OCI-LY7 (cell line): ENCODE results near the gene CLN3. TPM values are rescaled to one million over a fixed set of nuclear protein-coding genes. Genes with fewer than 3 reads are reported as not detected.

Experiments
- BruUV-seq: library from RNA; stranded (reverse); fragments of 400-500 nt; replicated peaks from 2 replicates; lab custom pipeline; 2021; lab: Mats Ljungman, UMichigan
- CTCF ChIA-PET: fragments of 300-600 bp; sonication (Branson Sonifier 250); formaldehyde crosslinking; loops from one replicate; lab custom pipeline; 2022; ENCODE audit warnings: antibody characterized with exemption; ENCODE audit not compliant: unreplicated experiment; lab: Charles Lee
- POLR2A ChIA-PET: fragments of 300-600 bp; sonication (Branson Sonifier 250); formaldehyde crosslinking; loops from one replicate; lab custom pipeline; 2022; ENCODE audit warnings: antibody characterized with exemption; lab: Charles Lee
- DNase-seq: peaks from one replicate; pipeline ENCODE4 v3.0.0-alpha.2; 2015; ENCODE audit warnings: low spot score
- H2AFZ ChIP-seq: fragments of 200-600 bp; sonication (generic), shearing (Covaris generic); 2 replicates; pipeline ENCODE4 v1.6.1; 2014; ENCODE audit warnings: mild to moderate bottlenecking, antibody characterized with exemption, low read length, moderate library complexity
- H3K27ac ChIP-seq: fragments of 200-600 bp; sonication (generic); 2 replicates; pipeline ENCODE4 v1.5.1; 2014; ENCODE audit warnings: mixed run types, low read depth, mild to moderate bottlenecking, moderate library complexity, low read length, inconsistent platforms; ENCODE audit not compliant: poor library complexity, severe bottlenecking
- H3K36me3 ChIP-seq: fragments of 200-600 bp; sonication (generic); 2 replicates; pipeline ENCODE4 v1.6.1; 2014; ENCODE audit warnings: mild to moderate bottlenecking, antibody characterized with exemption, low read length, moderate library complexity, mixed read lengths; ENCODE audit not compliant: insufficient read depth
- H3K4me1 ChIP-seq: fragments of 200-600 bp; sonication (generic); 2 replicates; pipeline ENCODE4 v1.5.1; 2014; ENCODE audit warnings: mild to moderate bottlenecking, low read length; ENCODE audit not compliant: insufficient read depth, poor library complexity, severe bottlenecking
- H3K4me2 ChIP-seq: fragments of 200-600 bp; sonication (generic); 2 replicates; pipeline ENCODE4 v1.6.1; 2014; ENCODE audit warnings: mild to moderate bottlenecking, low read length
- H3K4me3 ChIP-seq: fragments of 200-600 bp; sonication (generic); 2 replicates; pipeline ENCODE4 v1.5.1; 2014; ENCODE audit warnings: mild to moderate bottlenecking, low read depth, low read length; ENCODE audit not compliant: poor library complexity, severe bottlenecking
- H3K79me2 ChIP-seq: fragments of 200-600 bp; sonication (generic); 2 replicates; pipeline ENCODE4 v1.6.1; 2016; ENCODE audit warnings: low read depth, mild to moderate bottlenecking, low read length, moderate library complexity, mixed read lengths; ENCODE audit not compliant: insufficient read depth
- H3K9me2 ChIP-seq: fragments of 200-600 bp; sonication (generic); 2 replicates; pipeline ENCODE4 v1.6.1; 2016; ENCODE audit warnings: mild to moderate bottlenecking, low read length, mixed read lengths; ENCODE audit not compliant: insufficient read depth
- H3K9me3 ChIP-seq: fragments of 200-600 bp; sonication (generic); 2 replicates; pipeline ENCODE4 v1.6.1; 2014; ENCODE audit warnings: mild to moderate bottlenecking, mixed run types, low read length, mixed read lengths
- H4K20me1 ChIP-seq: fragments of 200-600 bp; sonication (generic); 2 replicates; pipeline ENCODE4 v1.6.1; 2014; ENCODE audit warnings: mild to moderate bottlenecking, antibody characterized with exemption, low read length, moderate library complexity, mixed read lengths; ENCODE audit not compliant: insufficient read depth
- EZH2phosphoT487 ChIP-seq: fragments of 200-600 bp; sonication (generic); IDR thresholded peaks from 2 replicates; pipeline ENCODE4 v1.6.1; 2018; ENCODE audit warnings: low read depth, borderline replicate concordance, mild to moderate bottlenecking, mixed run types, antibody characterized with exemption, low read length, moderate library complexity, mixed read lengths
- intact Hi-C: fragments of 100-400 bp; cut with micrococcal nuclease; formaldehyde crosslinking; loops from one replicate; pipeline ENCODE4 v1.10.0; 2022; ENCODE audit not compliant: unreplicated experiment
- total RNA-seq, 2 experiments: library from RNA; depleted of rRNA in 1 of 2; stranded (reverse); fragments of >200 nt in 1 of 2; shearing (Covaris generic) in 1 of 2; gene quantifications; 2 replicates each; pipeline ENCODE4 v1.2.3, GENCODE V29; 2014 to 2022
- TF ChIP-seq, protein P1 (sequence below): fragments of 200-600 bp; sonication (generic); conservative IDR thresholded peaks from 2 replicates; pipeline ENCODE4 v1.5.1; 2014; ENCODE audit warnings: mild to moderate bottlenecking, antibody characterized with exemption, low read length, moderate library complexity, mixed read lengths

The CLN3 gene
- total RNA-seq, 2 experiments from 2014 or later: 29.7 to 42.3 TPM

DNA sequence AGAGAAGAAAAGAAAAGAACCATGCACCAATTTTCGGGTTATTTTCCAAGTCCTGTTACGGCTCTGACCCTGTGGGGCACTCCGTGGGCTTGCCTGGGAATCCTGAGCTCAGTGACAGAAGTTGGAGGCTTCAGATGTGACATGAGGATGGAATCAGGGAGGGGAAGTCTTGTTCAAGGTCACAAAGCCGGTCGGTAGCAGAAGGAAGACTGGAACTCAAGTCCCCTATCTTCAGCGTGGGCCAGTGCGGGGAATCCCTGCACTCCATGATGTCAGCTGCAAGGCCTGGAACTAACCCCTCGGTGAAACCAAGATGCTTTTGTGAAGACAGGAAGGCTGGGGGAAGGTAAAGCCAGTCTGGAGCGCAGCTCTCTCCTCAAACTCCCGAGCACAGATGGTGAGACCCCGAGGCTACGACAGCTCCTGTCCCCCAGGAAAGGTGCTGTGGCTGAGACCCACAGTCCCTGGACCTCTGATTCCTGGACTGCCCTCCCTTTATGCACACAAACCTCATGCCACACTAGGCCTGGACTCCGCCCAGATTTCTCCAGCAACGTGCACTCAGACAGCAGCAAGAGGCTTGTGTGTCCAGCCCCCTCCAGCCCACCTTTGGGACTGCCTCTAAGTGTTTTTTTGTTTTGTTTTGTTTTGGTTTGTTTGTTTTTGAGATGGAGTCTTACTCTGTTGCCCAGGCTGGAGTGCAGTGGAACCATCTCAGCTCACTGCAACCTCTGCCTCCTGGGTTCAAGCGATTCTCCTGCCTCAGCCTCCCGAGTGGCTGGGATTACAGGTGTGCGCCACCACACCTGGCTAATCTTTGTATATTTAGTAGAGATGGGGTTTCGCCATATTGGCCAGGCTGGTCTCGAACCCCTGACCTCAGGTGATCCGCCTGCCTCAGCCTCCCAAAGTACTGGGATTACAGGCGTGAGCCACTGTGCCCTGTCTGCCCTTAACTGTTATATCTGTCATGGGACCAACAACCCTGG, 20.2 kb upstream of the CLN3 start:
- Histone ChIP-seq H3K9me2 (no peaks in the 10 kb centered on the region), H3K27ac (no peak overlapping the region), H3K79me2 (no peaks in the 10 kb centered on the region), H3K9me3 (no peaks in the 10 kb centered on the region), H3K36me3 (no peaks in the 10 kb centered on the region), H3K4me1 (peaks cover 11% of the 10 kb centered on the region), H3K4me3 (no peak overlapping the region), H4K20me1 (no peaks in the 10 kb centered on the region), H3K4me2 (no peak overlapping the region), H2AFZ (no peak overlapping the region)
- TF ChIP-seq, protein P1, sequence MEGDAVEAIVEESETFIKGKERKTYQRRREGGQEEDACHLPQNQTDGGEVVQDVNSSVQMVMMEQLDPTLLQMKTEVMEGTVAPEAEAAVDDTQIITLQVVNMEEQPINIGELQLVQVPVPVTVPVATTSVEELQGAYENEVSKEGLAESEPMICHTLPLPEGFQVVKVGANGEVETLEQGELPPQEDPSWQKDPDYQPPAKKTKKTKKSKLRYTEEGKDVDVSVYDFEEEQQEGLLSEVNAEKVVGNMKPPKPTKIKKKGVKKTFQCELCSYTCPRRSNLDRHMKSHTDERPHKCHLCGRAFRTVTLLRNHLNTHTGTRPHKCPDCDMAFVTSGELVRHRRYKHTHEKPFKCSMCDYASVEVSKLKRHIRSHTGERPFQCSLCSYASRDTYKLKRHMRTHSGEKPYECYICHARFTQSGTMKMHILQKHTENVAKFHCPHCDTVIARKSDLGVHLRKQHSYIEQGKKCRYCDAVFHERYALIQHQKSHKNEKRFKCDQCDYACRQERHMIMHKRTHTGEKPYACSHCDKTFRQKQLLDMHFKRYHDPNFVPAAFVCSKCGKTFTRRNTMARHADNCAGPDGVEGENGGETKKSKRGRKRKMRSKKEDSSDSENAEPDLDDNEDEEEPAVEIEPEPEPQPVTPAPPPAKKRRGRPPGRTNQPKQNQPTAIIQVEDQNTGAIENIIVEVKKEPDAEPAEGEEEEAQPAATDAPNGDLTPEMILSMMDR: no peak
- no TSS peak for BruUV-seq
- intact Hi-C loops: no loop called here
- POLR2A ChIA-PET: no interaction called here
- CTCF ChIA-PET: no interaction called here
- DNase-seq: no peak

DNA sequence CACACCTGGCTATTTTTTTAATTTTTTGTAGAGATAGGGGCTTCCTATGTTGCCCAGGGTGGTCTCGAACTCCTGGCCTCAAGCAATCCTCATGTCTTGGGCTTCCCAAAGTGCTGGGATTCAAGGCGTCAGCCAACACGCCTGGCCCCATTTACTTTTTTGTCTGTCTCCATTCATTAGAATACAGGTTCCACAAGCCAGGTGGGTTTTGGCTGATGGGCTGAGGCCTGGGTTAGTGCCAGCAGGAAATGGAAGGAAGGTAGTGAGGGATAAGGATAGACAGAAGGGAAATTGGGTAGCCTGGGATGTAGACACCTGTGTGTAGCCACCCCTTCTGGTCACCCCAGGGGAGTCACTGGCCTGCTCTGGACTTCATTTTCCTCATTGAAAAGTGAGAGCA, 19.2 kb upstream of the CLN3 start:
- H3K4me1 ChIP-seq: peaks cover 11% of the 10 kb centered on the region
- no peaks in the 10 kb centered on the region for H3K79me2 ChIP-seq
- CTCF ChIA-PET: no interaction called here
- H3K4me2 ChIP-seq: no peak overlapping the region
- H3K27ac ChIP-seq: no peak overlapping the region
- TF ChIP-seq, protein P1: no peak
- no peak for TF ChIP-seq EZH2phosphoT487
- H3K9me3 ChIP-seq: no peaks in the 10 kb centered on the region
- BruUV-seq: no TSS peak
- H3K4me3 ChIP-seq: no peak overlapping the region
- no peaks in the 10 kb centered on the region for H3K9me2 ChIP-seq
- no peak for DNase-seq
- intact Hi-C loops: no loop called here
- H2AFZ ChIP-seq: no peak overlapping the region
- POLR2A ChIA-PET: no interaction called here
- H4K20me1 ChIP-seq: no peaks in the 10 kb centered on the region
- H3K36me3 ChIP-seq: no peaks in the 10 kb centered on the region
